ENCODE results near the gene ASTN1. TPM values are rescaled to one million over a fixed set of nuclear protein-coding genes. Genes with fewer than 3 reads are reported as not detected.

ASTN1 gene
- total RNA-seq, 1 donor from 2014 or later = not detected

DNA sequence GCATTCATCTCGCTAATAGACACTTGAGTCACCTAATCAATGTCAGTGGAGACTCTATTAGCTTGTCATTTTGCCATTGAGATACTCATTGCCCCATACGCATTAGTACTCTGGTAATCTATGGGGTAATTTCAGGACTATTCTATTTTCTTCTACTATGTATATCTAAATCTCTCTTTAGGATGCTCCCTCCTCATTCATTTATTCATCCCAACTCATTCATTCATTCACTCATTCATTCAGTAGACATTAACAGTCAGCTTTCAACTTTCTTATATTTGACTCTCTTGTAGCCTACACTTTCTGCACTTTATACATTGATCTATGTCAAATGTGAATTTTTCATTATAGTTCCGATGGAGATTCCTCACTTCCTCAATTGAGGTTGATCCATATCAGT is 170.9 kb downstream of the ASTN1 start:
- intact Hi-C loops (cut with micrococcal nuclease) = no loop called here
- H3K4me1 Mint-ChIP-seq = no peaks in the 10 kb centered on the region
- H3K9me3 Mint-ChIP-seq = no peaks in the 10 kb centered on the region
- no peak overlapping the region for H3K27ac Mint-ChIP-seq
- no peaks in the 10 kb centered on the region for H3K36me3 Mint-ChIP-seq (ENCODE audit: low read depth)
- no peaks in the 10 kb centered on the region for H3K27me3 Mint-ChIP-seq
- no peak for DNase-seq
- no peak overlapping the region for H3K4me3 Mint-ChIP-seq

DNA sequence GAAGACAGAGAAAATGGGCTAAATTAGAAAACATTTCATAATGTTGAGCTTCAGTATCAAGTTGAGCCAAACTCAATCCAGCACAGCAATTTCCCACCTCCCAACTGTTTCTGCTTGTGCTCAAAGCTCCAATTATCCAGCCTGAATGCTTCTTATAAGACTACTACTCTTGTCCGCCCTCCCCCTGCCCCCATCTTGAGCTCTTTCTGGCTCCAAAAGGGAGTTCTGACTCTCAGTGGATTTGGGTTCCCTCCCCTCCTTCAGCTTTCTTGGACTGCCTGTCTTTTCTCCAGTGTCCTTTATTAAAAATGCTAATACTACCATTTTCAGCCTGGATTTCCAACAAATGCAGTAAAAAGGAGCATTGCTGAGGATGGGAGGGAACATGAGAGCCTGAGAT is 174.8 kb downstream of the ASTN1 start:
- H3K9me3 Mint-ChIP-seq = no peaks in the 10 kb centered on the region
- H3K4me3 Mint-ChIP-seq = no peak overlapping the region
- intact Hi-C loops (cut with micrococcal nuclease) = no loop called here
- H3K4me1 Mint-ChIP-seq = no peaks in the 10 kb centered on the region
- no peaks in the 10 kb centered on the region for H3K27me3 Mint-ChIP-seq
- no peak overlapping the region for H3K27ac Mint-ChIP-seq
- no peaks in the 10 kb centered on the region for H3K36me3 Mint-ChIP-seq (ENCODE audit: low read depth)
- DNase-seq = no peak

DNA sequence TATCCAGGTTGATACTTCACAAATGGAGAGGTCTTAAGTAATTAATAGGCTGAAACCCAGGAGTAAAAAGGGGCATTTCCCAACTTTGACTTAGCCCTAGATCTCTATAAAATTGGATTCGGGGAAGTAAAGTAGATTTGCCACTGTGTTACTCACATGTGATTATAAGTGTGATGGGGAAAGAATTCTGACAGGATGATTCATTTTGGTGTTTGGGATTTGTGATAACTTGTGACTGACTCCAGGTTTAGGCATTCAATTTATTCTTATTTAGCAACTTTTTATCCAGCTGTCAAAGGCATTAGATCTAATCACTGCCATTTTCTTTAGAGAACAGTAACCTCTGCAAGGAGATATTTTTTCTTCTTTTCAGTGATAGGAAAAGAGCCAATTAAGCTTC is 175.5 kb downstream of the ASTN1 start:
- Mint-ChIP-seq H3K36me3 (ENCODE audit: low read depth) (no peaks in the 10 kb centered on the region), H3K27me3 (no peaks in the 10 kb centered on the region), H3K9me3 (no peaks in the 10 kb centered on the region), H3K27ac (no peak overlapping the region), H3K4me1 (no peaks in the 10 kb centered on the region), H3K4me3 (no peak overlapping the region)
- intact Hi-C loops (cut with micrococcal nuclease) = no loop called here
- DNase-seq = no peak

DNA sequence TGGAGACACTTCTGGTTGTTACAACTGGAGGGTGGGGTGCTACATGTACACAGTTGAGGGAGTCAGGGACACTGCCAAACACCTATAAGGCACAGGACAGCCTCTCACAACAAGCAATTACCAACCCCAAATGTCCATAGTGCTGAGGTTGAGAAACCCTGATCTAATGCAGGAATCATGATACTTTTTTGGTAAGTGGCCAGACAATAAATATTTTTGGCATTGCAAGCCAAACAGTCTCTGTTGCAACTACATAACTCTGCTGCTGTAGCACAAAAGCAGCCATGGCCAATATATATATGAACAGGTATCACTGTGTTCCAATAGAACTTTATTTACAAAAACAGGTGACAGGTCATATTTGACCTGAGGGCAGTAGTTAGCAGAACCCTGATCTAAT is 177.5 kb downstream of the ASTN1 start:
- no peaks in the 10 kb centered on the region for H3K36me3 Mint-ChIP-seq (ENCODE audit: low read depth)
- no peak overlapping the region for H3K4me3 Mint-ChIP-seq
- H3K27me3 Mint-ChIP-seq = no peaks in the 10 kb centered on the region
- intact Hi-C loops (cut with micrococcal nuclease) = no loop called here
- no peak for DNase-seq
- H3K9me3 Mint-ChIP-seq = no peaks in the 10 kb centered on the region
- H3K27ac Mint-ChIP-seq = no peak overlapping the region
- no peaks in the 10 kb centered on the region for H3K4me1 Mint-ChIP-seq

DNA sequence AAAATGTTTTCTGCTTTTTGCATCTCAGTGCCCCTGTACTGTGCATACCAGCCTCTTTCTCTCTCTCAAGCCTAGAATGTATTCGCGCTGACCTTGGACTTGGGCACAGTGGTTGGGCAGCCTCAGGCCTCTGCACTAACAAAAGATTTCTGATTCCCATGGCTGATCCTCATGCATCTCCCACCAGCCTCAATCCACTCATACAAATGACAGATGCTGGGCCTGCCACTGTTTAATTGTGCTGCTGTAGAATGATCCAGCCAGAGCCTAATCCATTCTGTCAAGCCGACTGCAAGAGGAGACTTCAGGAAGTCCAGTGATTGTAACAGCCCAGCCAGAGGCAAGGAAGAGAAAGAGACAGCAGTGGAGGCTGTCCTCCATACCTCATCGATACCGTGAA is 180.8 kb downstream of the ASTN1 start:
- Mint-ChIP-seq H3K27ac (no peak overlapping the region), H3K27me3 (no peaks in the 10 kb centered on the region), H3K36me3 (ENCODE audit: low read depth) (no peaks in the 10 kb centered on the region), H3K4me1 (no peaks in the 10 kb centered on the region), H3K9me3 (no peaks in the 10 kb centered on the region), H3K4me3 (no peak overlapping the region)
- intact Hi-C loops (cut with micrococcal nuclease) = no loop called here
- no peak for DNase-seq

DNA sequence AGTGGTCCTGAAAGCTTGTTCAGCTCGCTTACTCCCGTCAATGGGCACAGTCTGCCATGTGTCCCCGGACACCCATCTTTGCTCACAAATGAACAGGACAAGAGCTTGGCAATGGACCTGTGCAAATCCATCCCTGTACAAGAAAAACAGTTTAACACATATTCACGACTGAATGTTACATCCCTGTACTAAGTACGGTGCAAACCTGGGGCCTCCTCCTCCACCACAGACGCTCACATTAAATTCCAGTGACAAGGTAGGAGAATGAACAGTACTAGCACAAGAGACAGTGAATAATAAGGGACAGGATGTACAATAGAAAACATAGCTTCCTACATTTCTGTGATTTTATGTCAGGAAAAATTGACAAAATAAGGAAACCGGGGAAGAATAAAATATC is 187.7 kb downstream of the ASTN1 start:
- H3K36me3 Mint-ChIP-seq (ENCODE audit: low read depth) = no peaks in the 10 kb centered on the region
- no peak for DNase-seq
- H3K27me3 Mint-ChIP-seq = no peaks in the 10 kb centered on the region
- intact Hi-C loops (cut with micrococcal nuclease) = no loop called here
- no peak overlapping the region for H3K4me3 Mint-ChIP-seq
- no peak overlapping the region for H3K27ac Mint-ChIP-seq
- no peaks in the 10 kb centered on the region for H3K9me3 Mint-ChIP-seq
- H3K4me1 Mint-ChIP-seq = no peaks in the 10 kb centered on the region

DNA sequence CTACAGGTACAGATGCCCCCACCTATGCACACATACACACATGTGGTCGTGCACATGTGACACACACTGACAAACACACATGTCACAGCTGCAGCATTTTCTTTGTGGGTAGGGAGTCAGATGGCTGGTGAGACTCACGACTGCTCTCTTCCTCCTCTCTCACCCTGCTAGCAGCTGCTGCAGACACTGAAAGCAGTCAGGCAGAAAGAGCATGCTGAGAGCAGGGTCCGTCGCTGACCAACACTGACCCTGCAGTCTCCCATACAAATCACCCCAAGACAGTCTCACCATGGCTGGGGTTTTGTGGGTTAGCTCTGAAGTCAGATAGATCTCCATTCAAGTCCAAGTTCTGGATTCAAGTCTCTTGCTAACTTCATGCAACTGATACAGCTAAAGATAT is 188.3 kb downstream of the ASTN1 start:
- Mint-ChIP-seq H3K4me1 (no peaks in the 10 kb centered on the region), H3K4me3 (no peak overlapping the region), H3K9me3 (no peaks in the 10 kb centered on the region), H3K27ac (no peak overlapping the region), H3K36me3 (ENCODE audit: low read depth) (no peaks in the 10 kb centered on the region), H3K27me3 (no peaks in the 10 kb centered on the region)
- DNase-seq = no peak
- intact Hi-C loops (cut with micrococcal nuclease) = no loop called here

DNA sequence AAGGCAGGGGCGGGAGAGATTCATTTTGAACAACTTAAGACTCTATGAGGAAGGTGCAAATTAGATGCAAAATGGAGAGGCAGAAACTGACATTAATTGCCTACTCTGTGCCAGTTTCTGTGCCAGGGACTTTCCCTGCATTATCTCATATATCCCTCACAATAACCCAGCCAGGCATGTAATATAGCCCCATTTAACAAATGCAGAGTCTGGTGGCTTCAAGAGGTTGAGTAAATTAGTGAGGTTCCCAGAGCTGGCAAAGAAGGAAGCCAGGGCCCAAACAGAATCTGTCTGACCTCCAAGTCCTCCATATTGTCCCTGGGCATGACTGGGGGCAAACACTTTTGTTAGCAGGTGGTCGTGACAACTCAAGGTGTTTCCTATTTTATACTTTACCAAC is 199.8 kb downstream of the ASTN1 start:
- no peaks in the 10 kb centered on the region for H3K36me3 Mint-ChIP-seq (ENCODE audit: low read depth)
- no peak overlapping the region for H3K27ac Mint-ChIP-seq
- no peak overlapping the region for H3K4me3 Mint-ChIP-seq
- no peaks in the 10 kb centered on the region for H3K27me3 Mint-ChIP-seq
- intact Hi-C loops (cut with micrococcal nuclease) = no loop called here
- no peak for DNase-seq
- H3K4me1 Mint-ChIP-seq = no peaks in the 10 kb centered on the region
- no peaks in the 10 kb centered on the region for H3K9me3 Mint-ChIP-seq

DNA sequence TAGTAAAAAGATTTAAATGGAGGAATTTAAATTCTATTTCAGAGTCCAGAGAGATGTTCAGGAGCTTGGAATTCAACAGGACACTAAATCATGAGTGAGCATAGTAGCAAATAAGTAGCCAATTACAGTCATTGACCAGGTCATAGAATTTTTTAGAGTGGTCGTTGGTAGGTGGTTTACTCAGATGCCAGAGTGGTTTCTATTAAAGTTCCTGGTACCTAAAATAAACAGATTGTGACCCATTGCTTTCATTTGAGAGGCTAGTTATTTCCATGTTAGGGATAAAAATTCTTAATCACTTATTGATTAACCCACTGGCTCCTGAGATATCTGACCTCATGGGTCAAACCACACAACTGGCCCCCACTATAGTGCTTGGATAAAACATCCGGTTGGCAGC is 201.3 kb downstream of the ASTN1 start:
- H3K4me3 Mint-ChIP-seq = no peak overlapping the region
- no peaks in the 10 kb centered on the region for H3K36me3 Mint-ChIP-seq (ENCODE audit: low read depth)
- no peaks in the 10 kb centered on the region for H3K4me1 Mint-ChIP-seq
- intact Hi-C loops (cut with micrococcal nuclease) = no loop called here
- no peaks in the 10 kb centered on the region for H3K27me3 Mint-ChIP-seq
- H3K9me3 Mint-ChIP-seq = no peaks in the 10 kb centered on the region
- DNase-seq = no peak
- no peak overlapping the region for H3K27ac Mint-ChIP-seq

DNA sequence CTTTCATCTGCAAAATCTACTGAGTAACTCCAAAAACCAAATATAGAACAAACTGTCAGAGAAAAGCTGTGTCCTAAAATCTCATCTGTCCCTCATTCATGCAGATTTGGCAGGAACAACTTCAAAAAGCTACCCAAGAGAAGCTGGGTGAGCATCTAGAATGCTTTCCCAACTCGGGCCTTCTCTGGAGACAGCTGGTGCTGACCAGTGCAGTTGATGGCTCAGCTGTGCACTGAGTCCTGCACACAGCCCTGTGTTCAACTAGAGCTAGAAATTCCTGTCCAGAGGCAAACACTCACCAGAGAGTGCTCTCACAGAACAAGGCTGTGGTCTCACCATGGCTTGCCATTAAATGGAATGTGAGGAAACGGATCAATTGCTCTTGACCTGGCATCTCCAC is 202.8 kb downstream of the ASTN1 start:
- Mint-ChIP-seq H3K4me1 (no peaks in the 10 kb centered on the region), H3K27ac (no peak overlapping the region), H3K4me3 (no peak overlapping the region), H3K36me3 (ENCODE audit: low read depth) (no peaks in the 10 kb centered on the region), H3K9me3 (no peaks in the 10 kb centered on the region), H3K27me3 (no peaks in the 10 kb centered on the region)
- intact Hi-C loops (cut with micrococcal nuclease) = no loop called here
- DNase-seq = no peak

DNA sequence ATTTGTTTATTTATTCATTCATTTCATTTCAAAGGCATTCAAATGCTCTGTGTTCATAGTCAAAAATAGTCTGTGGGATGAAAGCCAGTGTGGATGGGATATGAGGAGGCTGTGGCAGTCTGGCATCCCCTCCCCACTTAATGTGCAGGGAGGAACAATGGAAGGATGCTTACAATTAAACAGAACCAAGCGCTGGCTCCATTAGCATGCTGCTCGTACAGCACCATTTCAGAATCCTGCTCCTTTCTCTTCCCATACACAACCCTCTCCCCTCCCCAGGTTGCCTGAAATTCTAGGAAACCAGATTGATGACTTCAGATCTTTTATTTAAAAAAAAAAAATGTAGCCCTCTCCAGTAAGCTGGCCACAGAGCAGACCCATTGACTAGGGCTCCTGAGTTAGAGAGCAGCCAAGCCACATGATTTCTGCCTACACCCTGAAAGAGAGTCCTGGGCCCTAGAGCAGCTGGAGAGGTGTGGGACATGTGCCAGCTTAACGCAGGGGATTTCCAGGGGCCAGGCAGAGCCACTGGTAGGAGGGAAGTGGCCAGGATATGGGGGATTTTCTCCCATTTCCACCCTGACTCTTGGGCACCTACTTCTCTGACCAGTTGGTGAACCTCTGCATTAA is 205.2 kb downstream of the ASTN1 start:
- intact Hi-C loops (cut with micrococcal nuclease) = no loop called here
- Mint-ChIP-seq H3K27me3 (no peaks in the 10 kb centered on the region), H3K4me1 (no peaks in the 10 kb centered on the region), H3K27ac (no peak overlapping the region), H3K9me3 (no peaks in the 10 kb centered on the region), H3K4me3 (no peak overlapping the region), H3K36me3 (ENCODE audit: low read depth) (no peaks in the 10 kb centered on the region)
- no peak for DNase-seq

DNA sequence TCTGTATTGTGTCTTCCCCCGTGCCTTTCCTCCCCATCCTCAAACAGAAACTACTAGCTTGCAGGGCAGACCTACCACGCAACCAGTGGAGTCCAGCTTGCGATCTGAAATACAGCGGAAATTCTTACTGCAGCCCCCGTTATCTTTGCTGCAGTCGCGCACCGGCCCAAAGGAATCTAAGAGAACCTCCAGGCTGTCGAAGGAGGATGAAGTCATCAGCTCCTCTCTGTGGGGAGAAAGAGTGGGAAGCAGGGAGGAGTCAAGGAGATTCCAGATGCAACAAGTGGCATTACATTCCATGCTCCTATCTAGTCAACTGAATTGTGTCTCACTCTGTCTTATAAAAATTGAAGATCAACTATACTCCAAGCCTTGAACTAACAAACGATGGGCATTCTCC is 206.9 kb downstream of the ASTN1 start:
- intact Hi-C loops (cut with micrococcal nuclease) = no loop called here
- no peak for DNase-seq
- H3K4me3 Mint-ChIP-seq = no peak overlapping the region
- H3K27me3 Mint-ChIP-seq = no peaks in the 10 kb centered on the region
- no peak overlapping the region for H3K27ac Mint-ChIP-seq
- H3K36me3 Mint-ChIP-seq (ENCODE audit: low read depth) = no peaks in the 10 kb centered on the region
- H3K4me1 Mint-ChIP-seq = no peaks in the 10 kb centered on the region
- H3K9me3 Mint-ChIP-seq = no peaks in the 10 kb centered on the region

DNA sequence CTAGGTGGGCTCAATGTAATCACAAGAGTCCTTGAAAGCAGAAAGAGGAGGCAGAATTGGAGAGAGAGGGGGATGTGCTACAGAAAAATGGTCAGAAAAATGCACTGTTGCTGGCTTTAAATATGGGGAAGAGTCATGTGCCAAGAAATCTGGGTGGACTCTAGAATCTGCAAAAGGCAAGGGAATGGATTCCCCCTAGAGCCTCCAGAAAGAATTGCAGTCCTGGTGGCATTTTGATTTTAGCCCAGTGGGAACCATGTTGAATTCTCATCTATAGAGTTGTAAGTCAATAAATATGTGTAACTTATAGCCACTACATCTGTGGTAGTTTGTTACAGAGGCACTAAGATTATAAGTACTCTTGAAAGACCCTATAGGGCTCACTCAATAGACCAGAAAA is 210.3 kb downstream of the ASTN1 start:
- no peak overlapping the region for H3K4me3 Mint-ChIP-seq
- DNase-seq = no peak
- H3K27me3 Mint-ChIP-seq = no peaks in the 10 kb centered on the region
- H3K27ac Mint-ChIP-seq = no peak overlapping the region
- no peaks in the 10 kb centered on the region for H3K36me3 Mint-ChIP-seq (ENCODE audit: low read depth)
- H3K4me1 Mint-ChIP-seq = no peaks in the 10 kb centered on the region
- intact Hi-C loops (cut with micrococcal nuclease) = no loop called here
- no peaks in the 10 kb centered on the region for H3K9me3 Mint-ChIP-seq

DNA sequence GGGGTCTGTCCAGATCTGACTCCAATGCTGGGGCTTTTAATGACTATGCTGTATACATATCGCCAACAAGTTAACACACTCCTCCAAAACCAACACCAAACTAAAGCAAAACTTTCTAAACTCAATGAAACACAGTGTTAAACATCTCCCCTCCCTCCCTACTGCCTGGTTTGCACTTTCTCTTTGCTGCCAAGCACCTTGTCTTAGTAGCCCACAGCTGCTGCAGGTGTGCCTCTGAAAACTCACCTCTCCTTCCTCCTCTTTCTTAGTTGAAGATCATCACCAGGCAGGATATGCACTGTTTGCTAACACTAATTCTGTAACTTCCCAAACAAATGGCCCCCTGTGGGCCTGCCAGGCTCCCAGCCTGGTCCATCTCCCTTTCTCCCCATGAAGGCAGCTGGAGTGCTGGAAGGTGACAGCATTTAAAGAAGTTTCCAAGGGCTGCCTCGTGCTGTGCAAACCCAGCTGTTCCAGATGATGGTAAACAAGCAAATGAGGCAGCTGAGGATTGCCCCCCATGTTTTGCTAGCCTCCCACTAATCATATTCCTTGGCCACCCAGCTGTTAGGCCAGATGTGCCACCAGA is 213.7 kb downstream of the ASTN1 start:
- DNase-seq = no peak
- Mint-ChIP-seq H3K4me3 (no peak overlapping the region), H3K27me3 (no peaks in the 10 kb centered on the region), H3K9me3 (no peaks in the 10 kb centered on the region), H3K4me1 (no peaks in the 10 kb centered on the region), H3K27ac (no peak overlapping the region), H3K36me3 (ENCODE audit: low read depth) (no peaks in the 10 kb centered on the region)
- intact Hi-C loops (cut with micrococcal nuclease) = no loop called here

DNA sequence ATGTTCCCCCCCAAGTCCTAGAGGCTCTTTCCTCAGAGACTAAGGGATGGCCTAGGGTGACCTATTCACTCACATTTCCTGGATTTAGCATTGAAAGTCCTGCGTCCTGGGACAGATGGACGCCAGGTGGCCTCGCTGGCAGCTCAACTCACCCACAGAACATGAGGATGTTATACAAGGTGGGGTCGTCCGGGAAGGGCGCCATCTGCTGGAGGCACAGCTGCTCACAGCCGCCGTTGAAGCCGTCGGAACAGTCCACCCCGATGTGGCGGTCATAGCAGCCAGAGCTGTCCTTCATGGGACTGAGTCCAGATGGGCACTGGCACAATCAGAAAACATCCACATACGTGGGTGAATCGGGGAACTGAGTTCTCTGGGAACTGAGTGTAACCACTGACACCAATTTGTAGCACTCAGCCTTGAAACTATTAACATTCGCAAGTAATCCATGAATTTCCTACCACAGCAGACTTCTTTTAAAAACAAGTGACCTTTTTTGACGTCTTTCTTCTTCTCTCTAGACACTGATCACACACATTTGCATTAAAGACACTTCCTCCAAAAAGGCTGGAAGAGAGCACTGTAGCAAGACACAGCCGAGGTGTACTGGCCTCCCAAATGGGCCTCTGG is 215.4 kb downstream of the ASTN1 start:
- Mint-ChIP-seq H3K27me3 (no peaks in the 10 kb centered on the region), H3K4me1 (no peaks in the 10 kb centered on the region), H3K9me3 (no peaks in the 10 kb centered on the region)

More for the DNA sequence above, 215.4 kb downstream of the ASTN1 start:
- peak; percentile 67 for DNase-seq
- no peak overlapping the region for H3K27ac Mint-ChIP-seq
- intact Hi-C loops (cut with micrococcal nuclease) = no loop called here
- H3K36me3 Mint-ChIP-seq (ENCODE audit: low read depth) = no peaks in the 10 kb centered on the region
- no peak overlapping the region for H3K4me3 Mint-ChIP-seq

All from activated CD4-positive, alpha-beta T cell treated with anti-CD3 and anti-CD28 coated beads, Interleukin-2, amount 10 ng/mL, durations not matched to agents 24 days and 14 days (primary cell).